PFSK-1 (cell line): ENCODE data around the gene SLC22A14.

ENCODE experiments used
- POLR2AphosphoS5 ChIP-seq: IDR thresholded peaks from 2 replicates; pipeline ENCODE4 v1.6.1; 2012; ENCODE audit warnings: low read depth, mild to moderate bottlenecking, control low read depth, low read length, moderate library complexity
- REST ChIP-seq, 2 experiments: IDR thresholded peaks; 2 replicates each; pipeline versions ENCODE4 v1.6.1 to v1.8.0; 2011 to 2012; ENCODE audit warnings: low read depth in 2 of 2, low read length in 2 of 2, control low read depth in 1 of 2, inconsistent platforms in 1 of 2, mild to moderate bottlenecking in 1 of 2, moderate library complexity in 1 of 2; ENCODE audit not compliant: insufficient read depth in 1 of 2
- SIN3A ChIP-seq: IDR thresholded peaks from 2 replicates; pipeline ENCODE4 v1.6.1; 2012; ENCODE audit warnings: mild to moderate bottlenecking, low read length, moderate library complexity, borderline replicate concordance; ENCODE audit not compliant: insufficient read depth
- TAF1 ChIP-seq: IDR thresholded peaks from 2 replicates; pipeline ENCODE4 v1.6.1; 2012; ENCODE audit warnings: low read length, control low read depth, borderline replicate concordance; ENCODE audit not compliant: insufficient read depth

GRCh38 chr3:38238416-38239008 is 43.6 kb upstream of the SLC22A14 start:
- TF ChIP-seq TAF1 (no peak), POLR2AphosphoS5 (no peak), REST (IDR thresholded peaks at IDR 0.05; ENCODE audit: insufficient read depth in 1 of 2, low read depth in 2 of 2, low read length in 2 of 2) (no peak), SIN3A (no peak)
